H9 (cell line): Measurements from ENCODE around the gene OR6V1. TPM values are rescaled to one million over a fixed set of nuclear protein-coding genes. Genes with fewer than 3 reads are reported as not detected.

Experiments
- DNase-seq: peaks from one replicate; pipeline ENCODE4 v3.0.0-alpha.2; 2017
- H2AFZ ChIP-seq: one replicate; pipeline ENCODE4 v1.6.1; 2013; ENCODE audit warnings: mild to moderate bottlenecking, low read length, control low read depth, moderate library complexity
- H2AK5ac ChIP-seq: 2 replicates; pipeline ENCODE4 v1.6.1; 2013; ENCODE audit warnings: low read length, control low read depth, mixed read lengths; ENCODE audit not compliant: insufficient read length
- H2BK120ac ChIP-seq: one replicate; pipeline ENCODE4 v1.6.1; 2013; ENCODE audit warnings: low read depth, mild to moderate bottlenecking, low read length, control low read depth, inconsistent platforms; ENCODE audit not compliant: poor library complexity, severe bottlenecking
- H2BK12ac ChIP-seq: 2 replicates; pipeline ENCODE4 v1.6.1; 2013; ENCODE audit warnings: low read length, control low read depth, mixed read lengths, low read depth; ENCODE audit not compliant: insufficient read length
- H2BK15ac ChIP-seq: 2 replicates; pipeline ENCODE4 v1.6.1; 2013; ENCODE audit warnings: low read depth, low read length, control low read depth
- H2BK20ac ChIP-seq: one replicate; pipeline ENCODE4 v1.6.1; 2013; ENCODE audit warnings: low read depth, mild to moderate bottlenecking, low read length, control low read depth, inconsistent platforms; ENCODE audit not compliant: poor library complexity, severe bottlenecking
- H2BK5ac ChIP-seq: 2 replicates; pipeline ENCODE4 v1.6.1; 2013; ENCODE audit warnings: low read length, control low read depth, mixed read lengths; ENCODE audit not compliant: insufficient read length
- H3K14ac ChIP-seq: 2 replicates; pipeline ENCODE4 v1.6.1; 2013; ENCODE audit warnings: low read length, control low read depth; ENCODE audit not compliant: insufficient read depth
- H3K18ac ChIP-seq: 2 replicates; pipeline ENCODE4 v1.6.1; 2013; ENCODE audit warnings: low read depth, mild to moderate bottlenecking, mixed read lengths, low read length, control low read depth; ENCODE audit not compliant: insufficient read length
- H3K23ac ChIP-seq: 2 replicates; pipeline ENCODE4 v1.6.1; 2013; ENCODE audit warnings: low read length, control low read depth, mixed read lengths, low read depth; ENCODE audit not compliant: insufficient read length
- H3K23me2 ChIP-seq: 2 replicates; pipeline ENCODE4 v1.6.1; 2013; ENCODE audit warnings: low read depth, mild to moderate bottlenecking, mixed read lengths, low read length, control low read depth; ENCODE audit not compliant: insufficient read length, poor library complexity, severe bottlenecking
- H3K27ac ChIP-seq: 2 replicates; pipeline ENCODE4 v1.5.1; 2013; ENCODE audit warnings: low read length, control low read depth, mixed read lengths, low read depth; ENCODE audit not compliant: insufficient read length
- H3K27me3 ChIP-seq: 2 replicates; pipeline ENCODE4 v1.6.1; 2013; ENCODE audit warnings: low read length, control low read depth, inconsistent platforms; ENCODE audit not compliant: insufficient read depth
- H3K4ac ChIP-seq: 2 replicates; pipeline ENCODE4 v1.6.1; 2013; ENCODE audit warnings: low read depth, mild to moderate bottlenecking, control low read depth, inconsistent platforms, low read length, moderate library complexity
- H3K4me1 ChIP-seq: 2 replicates; pipeline ENCODE4 v1.6.1; 2013; ENCODE audit warnings: low read length, control low read depth, inconsistent platforms; ENCODE audit not compliant: insufficient read depth
- H3K4me2 ChIP-seq: 2 replicates; pipeline ENCODE4 v1.6.1; 2013; ENCODE audit warnings: low read length, control low read depth, mixed read lengths; ENCODE audit not compliant: insufficient read length, insufficient read depth
- H3K56ac ChIP-seq: 2 replicates; pipeline ENCODE4 v1.6.1; 2013; ENCODE audit warnings: low read depth, mild to moderate bottlenecking, mixed read lengths, low read length, control low read depth; ENCODE audit not compliant: insufficient read length
- H3K79me1 ChIP-seq: 2 replicates; pipeline ENCODE4 v1.6.1; 2013; ENCODE audit warnings: low read depth, mild to moderate bottlenecking, moderate library complexity, low read length, control low read depth, inconsistent platforms; ENCODE audit not compliant: insufficient read depth, poor library complexity, severe bottlenecking
- H3K79me2 ChIP-seq: 2 replicates; pipeline ENCODE4 v1.6.1; 2013; ENCODE audit warnings: low read length, control low read depth, inconsistent platforms; ENCODE audit not compliant: insufficient read depth
- H3K9ac ChIP-seq: 2 replicates; pipeline ENCODE4 v1.6.1; 2013; ENCODE audit warnings: low read length, control low read depth, mixed read lengths; ENCODE audit not compliant: insufficient read length; ENCODE audit errors: extremely low read depth
- H3K9me3 ChIP-seq: one replicate; pipeline ENCODE4 v1.6.1; 2013; ENCODE audit warnings: low read depth, low read length, inconsistent platforms; ENCODE audit not compliant: control insufficient read depth
- H3T11ph ChIP-seq: one replicate; pipeline ENCODE4 v1.6.1; 2013; ENCODE audit warnings: mild to moderate bottlenecking, low read length, control low read depth, inconsistent platforms
- H4K20me1 ChIP-seq: one replicate; pipeline ENCODE4 v1.6.1; 2013; ENCODE audit not compliant: control insufficient read depth, insufficient read length, insufficient read depth
- H4K5ac ChIP-seq: 2 replicates; pipeline ENCODE4 v1.6.1; 2013; ENCODE audit warnings: low read depth, mild to moderate bottlenecking, mixed read lengths, low read length, control low read depth; ENCODE audit not compliant: insufficient read length
- H4K8ac ChIP-seq: replicated peaks from 2 replicates; pipeline ENCODE4 v1.6.1; 2013; ENCODE audit warnings: low read length, control low read depth, mixed read lengths, low read depth; ENCODE audit not compliant: insufficient read length
- H4K91ac ChIP-seq: 2 replicates; pipeline ENCODE4 v1.6.1; 2013; ENCODE audit warnings: low read depth, mild to moderate bottlenecking, moderate library complexity, mixed read lengths, low read length, control low read depth; ENCODE audit not compliant: insufficient read length
- H3K27ac Mint-ChIP-seq, 3 experiments: 2 replicates in 2 of 3; 3 replicates in 1 of 3; pipeline ENCODE4 v1.8.0; 2020 to 2021; ENCODE audit warnings: mixed read lengths in 3 of 3, mild to moderate bottlenecking in 1 of 3, moderate library complexity in 1 of 3
- H3K27me3 Mint-ChIP-seq: 2 replicates; pipeline ENCODE4 v1.8.0; 2021; ENCODE audit warnings: low read depth, mild to moderate bottlenecking, moderate library complexity, mixed read lengths
- H3K36me3 Mint-ChIP-seq, 3 experiments: 2 replicates in 2 of 3; 3 replicates in 1 of 3; pipeline ENCODE4 v1.8.0; 2020 to 2021; ENCODE audit warnings: low read depth in 3 of 3, mixed read lengths in 3 of 3; ENCODE audit not compliant: insufficient read depth in 1 of 3
- H3K4me1 Mint-ChIP-seq, 2 experiments: 2 replicates each; pipeline ENCODE4 v1.8.0; 2020; ENCODE audit warnings: mixed read lengths in 2 of 2
- H3K4me3 Mint-ChIP-seq, 2 experiments: 2 replicates in 1 of 2; 3 replicates in 1 of 2; pipeline ENCODE4 v1.8.0; 2020 to 2021; ENCODE audit warnings: mild to moderate bottlenecking in 2 of 2, mixed read lengths in 2 of 2, moderate library complexity in 1 of 2
- H3K9me3 Mint-ChIP-seq, 2 experiments: 2 replicates in 1 of 2; 3 replicates in 1 of 2; pipeline ENCODE4 v1.8.0; 2020; ENCODE audit warnings: mild to moderate bottlenecking in 2 of 2, mixed read lengths in 2 of 2, moderate library complexity in 1 of 2
- WGBS: extraction: QIAGEN DNeasy Blood & Tissue Kit; methylation state at CpG from one replicate; pipeline ENCODE4 v1.1.7; 2013; ENCODE audit warnings: missing lambda C conversion rate, low lambda C conversion rate, mixed read lengths; ENCODE audit not compliant: insufficient read length; ENCODE audit errors: extremely low coverage; 5-methylcytosine and 5-hydroxymethylcytosine counted together
- total RNA-seq: library from RNA; stranded (reverse); gene quantifications from 2 replicates; pipeline ENCODE4 v1.2.1, GENCODE V29; 2021
- TF ChIP-seq, protein P1 (sequence below): fragments of 200-600 bp; sonication (generic); conservative IDR thresholded peaks from 3 replicates; pipeline ENCODE4 v1.8.0; 2021; ENCODE audit warnings: antibody characterized with exemption, mild to moderate bottlenecking

OR6V1 gene
- total RNA-seq, 1 experiment from 2014 or later: not detected

DNA sequence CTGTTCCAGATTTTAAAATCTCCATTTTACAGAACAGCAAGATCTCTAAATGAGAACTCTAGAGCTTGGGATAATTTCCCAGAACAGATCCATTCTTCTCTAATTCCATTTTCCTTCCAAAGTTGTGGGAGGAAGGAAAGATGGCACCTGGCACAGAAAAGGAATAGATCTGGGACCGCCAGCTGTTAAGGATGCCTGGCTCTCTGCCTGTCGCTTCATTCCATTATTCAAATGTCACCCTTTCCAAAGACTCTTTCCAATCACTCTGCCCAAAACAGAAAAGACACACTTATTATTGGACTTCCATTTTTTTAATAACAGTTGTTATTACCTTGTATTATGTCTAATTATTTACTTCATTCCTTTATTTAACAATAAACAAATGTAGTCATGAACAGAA is 24.5 kb upstream of the OR6V1 start:
- H3K27ac Mint-ChIP-seq: no peak overlapping the region
- H3K18ac ChIP-seq: no peak overlapping the region
- H4K91ac ChIP-seq: no peak overlapping the region
- no peaks in the 10 kb centered on the region for H3K9me3 ChIP-seq
- H2AFZ ChIP-seq: no peak overlapping the region
- no peak overlapping the region for H4K5ac ChIP-seq
- H4K20me1 ChIP-seq: no peaks in the 10 kb centered on the region
- no peak overlapping the region for H2BK20ac ChIP-seq
- no peaks in the 10 kb centered on the region for H3K4me1 Mint-ChIP-seq
- no CpG with 5 or more reads among the region's 2 CpGs for WGBS
- no peaks in the 10 kb centered on the region for H3K23me2 ChIP-seq
- TF ChIP-seq, protein P1, sequence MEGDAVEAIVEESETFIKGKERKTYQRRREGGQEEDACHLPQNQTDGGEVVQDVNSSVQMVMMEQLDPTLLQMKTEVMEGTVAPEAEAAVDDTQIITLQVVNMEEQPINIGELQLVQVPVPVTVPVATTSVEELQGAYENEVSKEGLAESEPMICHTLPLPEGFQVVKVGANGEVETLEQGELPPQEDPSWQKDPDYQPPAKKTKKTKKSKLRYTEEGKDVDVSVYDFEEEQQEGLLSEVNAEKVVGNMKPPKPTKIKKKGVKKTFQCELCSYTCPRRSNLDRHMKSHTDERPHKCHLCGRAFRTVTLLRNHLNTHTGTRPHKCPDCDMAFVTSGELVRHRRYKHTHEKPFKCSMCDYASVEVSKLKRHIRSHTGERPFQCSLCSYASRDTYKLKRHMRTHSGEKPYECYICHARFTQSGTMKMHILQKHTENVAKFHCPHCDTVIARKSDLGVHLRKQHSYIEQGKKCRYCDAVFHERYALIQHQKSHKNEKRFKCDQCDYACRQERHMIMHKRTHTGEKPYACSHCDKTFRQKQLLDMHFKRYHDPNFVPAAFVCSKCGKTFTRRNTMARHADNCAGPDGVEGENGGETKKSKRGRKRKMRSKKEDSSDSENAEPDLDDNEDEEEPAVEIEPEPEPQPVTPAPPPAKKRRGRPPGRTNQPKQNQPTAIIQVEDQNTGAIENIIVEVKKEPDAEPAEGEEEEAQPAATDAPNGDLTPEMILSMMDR: no peak
- H2BK5ac ChIP-seq: no peak overlapping the region
- no peak overlapping the region for H3K4me2 ChIP-seq
- no peak overlapping the region for H3K4ac ChIP-seq
- H2BK120ac ChIP-seq: no peak overlapping the region
- H4K8ac ChIP-seq: no peak overlapping the region
- no peak overlapping the region for H2BK15ac ChIP-seq
- no peak overlapping the region for H2BK12ac ChIP-seq
- H3K56ac ChIP-seq: no peak overlapping the region
- 0 out of 2 replicates have a peak, but pooled peaks cover 3% of the 10 kb centered on the region for H3K79me2 ChIP-seq
- no peak overlapping the region for H3K23ac ChIP-seq
- H3K4me1 ChIP-seq: no peaks in the 10 kb centered on the region
- no peak overlapping the region for H3K9ac ChIP-seq
- H3K27me3 Mint-ChIP-seq: peaks cover 4% of the 10 kb centered on the region
- no peaks in the 10 kb centered on the region; a peak in 1 of 5 replicates for H3K9me3 Mint-ChIP-seq
- no peaks in the 10 kb centered on the region for H3K36me3 Mint-ChIP-seq
- H3K4me3 Mint-ChIP-seq: no peak overlapping the region
- H3K79me1 ChIP-seq: no peaks in the 10 kb centered on the region
- no peak overlapping the region for H3K27ac ChIP-seq
- H3T11ph ChIP-seq: no peak overlapping the region
- H3K14ac ChIP-seq: no peak overlapping the region
- no peak for DNase-seq
- H2AK5ac ChIP-seq: no peak overlapping the region
- no peaks in the 10 kb centered on the region for H3K27me3 ChIP-seq
